GM21619 (cell line): ENCODE results near the gene RPH3AL.
"Not testable (repeated sequence)": the region's sequence is repeated elsewhere in the genome, so short reads cannot be mapped to it uniquely, and the experiment has no call there.

Experiments used
- ATAC-seq: cut with Tn5 transposase; IDR thresholded peaks from one replicate; pipeline ENCODE4 v1.9.1; 2021; ENCODE audit not compliant: unreplicated experiment

RPH3AL gene

DNA sequence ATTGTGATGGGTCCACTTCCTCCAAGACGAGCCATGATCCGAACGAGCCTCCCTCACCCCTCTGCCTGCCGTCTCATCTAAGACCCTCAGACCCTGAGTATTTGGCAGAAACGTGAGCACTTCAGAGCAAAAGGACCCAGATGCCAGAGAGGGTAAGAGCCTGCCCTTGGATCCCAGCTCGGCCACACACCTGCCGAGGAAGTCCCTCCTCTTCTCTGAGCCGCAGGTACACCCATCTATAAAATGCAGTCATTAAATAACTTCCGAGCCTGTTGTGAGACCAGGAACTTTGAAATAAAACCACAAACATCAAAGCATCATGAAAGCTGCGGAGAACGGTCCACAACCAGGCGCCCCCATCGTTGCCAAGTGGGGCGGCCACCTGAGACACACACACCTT is 106.4 kb downstream of the RPH3AL start:
- ATAC-seq = no peak

DNA sequence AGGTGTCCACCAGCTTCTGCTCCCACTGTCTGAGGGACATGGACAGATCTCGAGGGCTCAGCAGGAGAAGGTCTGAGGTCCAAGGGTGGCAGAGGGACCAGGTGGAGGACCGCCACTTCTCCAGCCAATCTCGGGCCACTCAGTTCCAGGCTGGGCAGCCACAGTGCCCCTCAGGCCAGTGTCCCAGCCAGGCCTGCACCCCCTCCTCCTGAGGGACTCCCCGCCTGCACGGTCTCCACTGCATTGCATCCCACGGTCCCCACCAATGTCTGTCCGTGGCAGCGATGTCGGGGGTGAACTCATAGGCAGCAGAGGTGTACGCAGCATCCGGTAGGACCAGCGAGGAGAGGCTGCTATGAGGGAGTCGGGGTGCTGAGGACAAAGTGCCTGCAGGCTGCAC is 107.0 kb downstream of the RPH3AL start:
- ATAC-seq = no peak

DNA sequence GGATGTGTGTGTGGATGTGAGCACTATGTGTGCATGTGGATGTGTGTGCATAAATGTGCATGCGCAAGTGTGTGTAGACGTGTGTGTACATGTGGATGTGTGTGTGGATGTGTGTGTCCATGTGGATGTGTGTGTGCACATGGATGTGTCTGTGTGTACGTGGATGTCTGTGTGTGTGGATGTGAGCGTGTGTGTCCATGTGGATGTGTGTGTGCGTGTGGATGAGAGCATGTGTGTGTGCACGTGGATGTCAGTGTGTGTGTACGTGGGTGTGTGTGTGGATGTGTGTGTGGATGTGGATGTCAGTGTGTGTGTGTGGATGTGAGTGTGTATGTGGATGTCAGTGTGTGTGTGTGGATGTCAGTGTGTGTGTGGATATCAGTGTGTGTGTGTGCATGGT is 107.6 kb downstream of the RPH3AL start:
- no peak for ATAC-seq

DNA sequence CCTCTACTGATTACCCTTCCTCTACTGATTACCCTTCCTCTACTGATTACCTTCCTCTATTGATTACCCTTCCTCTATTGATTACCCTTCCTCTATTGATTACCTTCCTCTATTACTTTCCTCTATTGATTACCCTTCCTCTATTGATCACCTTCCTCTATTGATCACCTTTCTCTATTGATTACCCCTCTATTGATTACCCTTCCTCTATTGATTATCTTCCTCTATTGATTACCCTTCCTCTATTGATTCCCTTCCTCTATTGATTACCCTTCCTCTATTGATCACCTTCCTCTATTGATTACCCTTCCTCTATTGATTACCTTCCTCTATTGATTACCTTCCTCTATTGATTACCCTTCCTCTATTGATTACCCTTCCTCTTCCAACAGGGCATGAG is 108.7 kb downstream of the RPH3AL start:
- ATAC-seq = not testable (repeated sequence)

DNA sequence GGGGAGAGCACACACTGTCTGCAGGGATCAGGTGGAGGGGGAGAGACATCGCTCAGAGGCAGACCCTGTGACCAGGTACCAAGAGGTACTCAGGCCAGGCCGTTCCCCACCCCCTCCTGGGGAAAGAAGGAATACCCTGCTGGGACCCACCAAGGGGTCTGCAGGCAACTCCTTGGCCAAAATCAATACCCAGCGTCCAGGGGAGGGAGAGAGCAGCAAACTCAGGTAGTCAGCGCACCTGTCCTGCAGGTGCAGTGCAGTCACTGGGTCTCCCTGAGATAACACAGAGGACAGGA is 113.7 kb downstream of the RPH3AL start:
- ATAC-seq = no peak

DNA sequence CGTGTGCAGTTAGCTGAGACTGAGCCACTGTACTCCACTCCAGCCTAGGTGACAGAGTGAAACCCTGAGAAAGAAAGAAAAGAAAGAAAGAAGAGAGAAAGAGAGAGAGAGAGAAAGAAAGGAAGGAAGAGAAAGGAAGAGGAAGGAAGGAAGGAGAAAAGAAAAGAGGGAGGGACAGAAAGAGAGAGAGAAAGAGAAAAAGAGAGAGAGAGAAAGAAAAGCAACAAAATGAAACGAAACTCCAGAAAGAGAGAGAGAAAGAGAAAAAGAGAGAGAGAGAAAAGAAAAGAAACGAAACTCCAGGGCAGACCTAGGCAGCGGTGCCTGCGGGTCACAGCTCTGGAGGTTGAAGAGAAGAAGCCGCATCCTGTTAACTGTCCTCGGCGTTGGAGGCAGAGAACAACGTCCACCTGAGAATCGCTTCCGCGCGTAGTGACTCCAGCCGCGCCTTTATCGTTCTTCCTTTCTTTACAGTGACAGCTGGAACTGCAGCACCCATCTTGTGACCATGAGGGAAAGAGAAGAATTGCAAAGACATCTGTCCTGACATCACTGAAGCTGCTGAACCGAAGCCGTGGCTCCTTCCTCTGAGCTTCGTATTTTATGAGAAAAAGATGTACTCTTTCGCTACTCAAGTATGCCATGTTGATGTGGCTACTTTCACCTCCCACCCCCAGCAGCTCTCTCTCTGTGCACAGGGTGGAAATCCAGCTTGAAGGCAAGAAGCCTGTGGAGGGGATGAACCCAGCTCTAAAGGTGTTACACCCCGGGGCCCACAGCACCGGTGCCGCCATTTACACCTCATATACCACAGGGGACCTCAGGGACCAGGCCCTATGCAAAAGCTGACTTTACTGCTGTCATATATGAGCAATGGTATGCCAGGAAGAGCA is 114.3 kb downstream of the RPH3AL start:
- ATAC-seq = no peak

DNA sequence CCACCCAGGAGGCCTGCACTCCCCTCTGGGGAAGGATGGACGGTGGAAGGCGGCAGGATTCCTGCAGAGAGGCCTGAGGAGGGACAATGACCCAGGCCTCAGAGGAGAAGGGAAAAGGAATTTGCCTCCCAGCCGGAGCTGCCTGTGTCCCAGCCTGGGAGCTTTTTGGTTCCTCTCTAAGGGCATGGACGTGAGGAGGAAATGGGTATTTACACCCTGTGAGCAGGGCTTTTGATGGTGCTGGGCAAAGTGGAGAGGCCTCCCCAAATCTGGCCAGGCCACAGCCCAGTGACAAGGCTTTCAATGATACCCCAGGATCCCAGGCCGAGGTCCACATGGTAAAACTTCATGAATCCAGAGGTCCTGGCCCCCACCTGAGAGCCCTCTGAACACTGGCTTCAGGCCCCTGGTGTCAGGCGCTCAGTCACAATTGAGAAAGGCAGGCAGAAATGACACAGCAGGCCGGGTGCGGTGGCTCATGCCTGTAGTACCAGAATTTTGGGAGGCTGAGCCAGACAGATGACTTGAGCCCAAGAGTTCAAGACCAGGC is 115.1 kb downstream of the RPH3AL start:
- ATAC-seq = no peak

DNA sequence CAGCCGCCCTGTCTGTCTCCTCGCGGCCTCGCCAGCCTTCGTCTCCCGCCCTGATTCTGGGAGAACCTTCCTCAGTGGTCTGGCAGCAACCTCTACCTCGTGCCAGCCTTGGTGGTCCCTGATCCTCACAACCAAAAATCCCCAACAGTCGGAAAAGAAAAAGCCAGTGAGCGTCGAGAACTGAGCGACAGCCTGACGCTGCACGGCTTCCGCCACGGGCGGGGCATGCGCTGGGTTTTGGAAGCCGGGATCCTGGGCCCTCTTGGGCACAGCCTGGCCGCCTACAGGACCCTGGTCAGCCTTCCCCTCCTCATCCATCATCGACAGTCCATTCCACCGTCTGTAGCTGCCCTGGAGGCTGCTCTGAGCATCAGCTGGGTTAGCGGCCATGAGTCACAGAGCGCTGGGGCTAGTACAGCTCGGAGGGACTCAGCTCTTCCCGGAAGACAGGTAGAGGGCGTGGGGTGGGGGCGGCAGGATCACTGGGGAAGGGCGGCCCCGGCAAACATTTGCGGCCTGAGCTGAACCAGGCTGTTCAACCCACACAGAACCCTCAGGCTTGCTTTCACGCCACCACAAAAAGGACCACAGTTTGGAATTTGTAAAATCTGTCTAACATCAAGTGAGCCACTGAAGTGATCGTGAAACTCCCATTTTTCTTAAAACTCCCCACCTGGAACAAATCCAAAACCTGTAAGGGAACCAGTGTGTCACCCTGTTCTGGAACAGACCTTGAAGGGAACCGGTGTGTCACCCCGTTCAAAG is 115.8 kb downstream of the RPH3AL start:
- no peak for ATAC-seq

DNA sequence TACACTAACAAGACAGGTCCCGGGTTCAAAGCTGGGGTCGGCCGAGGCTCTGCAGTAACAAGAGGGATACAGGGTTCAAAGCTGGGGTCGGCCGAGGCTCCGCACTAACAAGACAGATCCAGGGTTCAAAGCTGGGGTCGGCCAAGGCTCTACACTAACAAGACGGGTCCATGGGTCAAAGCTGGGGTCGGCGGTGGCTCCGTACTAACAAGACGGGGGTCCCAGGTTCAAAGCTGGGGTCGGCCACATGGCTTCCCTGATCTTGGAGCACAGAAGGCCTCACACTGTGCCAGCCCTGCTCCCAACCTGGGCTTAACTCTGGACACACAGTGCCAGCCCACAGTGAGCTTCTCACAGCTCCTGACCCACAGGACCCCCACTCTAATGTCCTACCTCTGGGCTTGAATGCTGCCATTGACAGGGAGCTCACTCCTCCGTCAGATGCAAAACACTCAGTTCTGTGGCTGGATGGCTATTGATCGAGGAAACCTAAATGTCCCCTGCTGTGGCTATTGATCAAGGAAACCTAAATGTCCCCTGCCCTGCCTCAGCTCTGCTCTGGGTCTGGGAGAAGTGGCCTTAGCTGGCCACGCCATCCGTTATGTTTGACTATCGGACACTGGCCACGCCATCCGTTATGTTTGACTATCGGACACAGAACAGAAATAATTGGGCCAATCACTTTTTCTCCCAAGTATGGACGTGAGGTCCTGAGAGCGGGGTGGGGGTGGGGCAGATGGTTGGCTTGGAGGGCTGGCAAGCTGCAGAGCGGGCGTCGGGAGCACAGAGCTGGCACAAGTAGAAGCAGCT is 116.6 kb downstream of the RPH3AL start:
- no peak for ATAC-seq

DNA sequence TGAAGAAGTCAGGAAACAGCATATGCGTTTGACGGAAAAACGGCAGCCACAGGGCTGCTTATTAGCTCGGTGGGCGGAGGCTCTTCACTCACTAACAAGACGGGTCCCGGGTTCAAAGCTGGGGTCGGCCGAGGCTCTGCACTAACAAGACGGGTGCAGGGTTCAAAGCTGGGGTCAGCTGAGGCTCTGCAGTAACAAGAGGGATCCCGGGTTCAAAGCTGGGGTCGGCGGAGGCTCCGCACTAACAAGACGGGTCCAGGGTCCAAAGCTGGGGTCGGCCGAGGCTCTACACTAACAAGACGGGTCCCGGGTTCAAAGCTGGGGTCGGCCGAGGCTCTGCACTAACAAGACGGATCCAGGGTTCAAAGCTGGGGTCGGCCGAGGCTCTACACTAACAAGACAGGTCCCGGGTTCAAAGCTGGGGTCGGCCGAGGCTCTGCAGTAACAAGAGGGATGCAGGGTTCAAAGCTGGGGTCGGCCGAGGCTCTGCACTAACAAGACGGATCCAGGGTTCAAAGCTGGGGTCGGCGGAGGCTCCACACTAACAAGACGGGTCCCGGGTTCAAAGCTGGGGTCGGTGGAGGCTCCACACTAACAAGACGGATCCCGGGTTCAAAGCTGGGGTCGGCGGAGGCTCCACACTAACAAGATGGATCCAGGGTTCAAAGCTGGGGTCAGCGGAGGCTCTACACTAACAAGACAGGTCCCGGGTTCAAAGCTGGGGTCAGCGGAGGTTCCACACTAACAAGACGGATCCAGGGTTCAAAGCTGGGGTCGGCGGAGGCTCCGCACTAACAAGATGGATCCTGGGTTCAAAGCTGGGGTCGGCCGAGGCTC is 117.4 kb downstream of the RPH3AL start:
- not testable (repeated sequence) for ATAC-seq

DNA sequence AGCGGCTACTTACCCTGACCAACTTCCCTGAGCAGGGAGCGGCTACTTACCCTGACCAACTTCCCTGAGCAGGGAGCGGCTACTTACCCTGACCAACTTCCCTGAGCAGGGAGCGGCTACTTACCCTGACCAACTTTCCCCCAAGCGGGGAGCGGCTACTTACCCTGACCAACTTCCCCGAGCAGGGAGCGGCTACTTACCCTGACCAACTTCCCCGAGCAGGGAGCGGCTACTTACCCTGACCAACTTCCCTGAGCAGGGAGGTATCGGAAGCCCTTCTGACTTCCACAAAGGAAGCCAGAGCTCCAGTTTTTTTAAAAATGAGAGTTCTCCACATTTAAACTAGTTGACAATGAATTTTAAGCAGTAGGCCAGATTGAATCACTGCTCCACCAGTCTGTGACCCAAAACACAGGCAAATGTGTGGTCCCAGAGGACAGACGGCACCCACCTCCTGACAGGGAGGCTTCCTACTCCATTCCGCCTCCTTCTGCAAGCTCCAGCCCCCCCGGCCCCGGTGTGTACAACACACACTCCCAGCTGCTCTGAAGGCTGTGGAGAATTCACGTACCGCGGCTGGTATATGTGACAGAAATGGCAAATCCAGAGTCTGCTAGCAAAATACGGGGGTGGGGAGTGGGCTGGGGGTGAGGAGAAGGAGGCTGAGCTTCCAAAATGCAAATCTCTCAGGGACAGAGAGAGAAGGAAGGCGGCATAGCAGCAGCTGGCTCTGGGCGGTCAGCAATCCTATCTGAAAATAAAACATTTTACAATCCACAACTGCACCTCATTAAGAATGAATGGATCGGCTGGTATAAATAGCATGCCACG is 118.2 kb downstream of the RPH3AL start:
- not testable (repeated sequence) for ATAC-seq

DNA sequence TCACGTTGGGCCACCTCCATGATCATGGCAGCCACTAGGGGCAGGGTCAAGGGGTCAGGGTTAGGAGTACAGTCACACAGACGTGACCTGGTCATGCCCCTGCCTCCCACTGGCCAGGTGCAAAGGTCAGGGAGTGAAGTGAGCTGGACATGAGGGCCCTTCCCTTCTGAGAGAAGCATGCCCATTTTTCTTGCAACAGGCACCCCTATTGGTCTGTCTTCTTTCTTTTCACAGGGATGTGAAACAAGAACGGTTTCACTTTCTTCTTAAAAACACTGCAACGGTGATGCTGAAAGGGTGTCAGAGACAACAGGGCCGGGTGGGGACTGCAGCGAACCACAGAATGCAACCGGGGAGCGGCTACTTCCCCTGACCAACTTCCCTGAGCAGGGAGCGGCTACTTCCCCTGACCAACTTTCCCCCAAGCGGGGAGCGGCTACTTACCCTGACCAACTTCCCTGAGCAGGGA is 119.1 kb downstream of the RPH3AL start:
- no peak for ATAC-seq

DNA sequence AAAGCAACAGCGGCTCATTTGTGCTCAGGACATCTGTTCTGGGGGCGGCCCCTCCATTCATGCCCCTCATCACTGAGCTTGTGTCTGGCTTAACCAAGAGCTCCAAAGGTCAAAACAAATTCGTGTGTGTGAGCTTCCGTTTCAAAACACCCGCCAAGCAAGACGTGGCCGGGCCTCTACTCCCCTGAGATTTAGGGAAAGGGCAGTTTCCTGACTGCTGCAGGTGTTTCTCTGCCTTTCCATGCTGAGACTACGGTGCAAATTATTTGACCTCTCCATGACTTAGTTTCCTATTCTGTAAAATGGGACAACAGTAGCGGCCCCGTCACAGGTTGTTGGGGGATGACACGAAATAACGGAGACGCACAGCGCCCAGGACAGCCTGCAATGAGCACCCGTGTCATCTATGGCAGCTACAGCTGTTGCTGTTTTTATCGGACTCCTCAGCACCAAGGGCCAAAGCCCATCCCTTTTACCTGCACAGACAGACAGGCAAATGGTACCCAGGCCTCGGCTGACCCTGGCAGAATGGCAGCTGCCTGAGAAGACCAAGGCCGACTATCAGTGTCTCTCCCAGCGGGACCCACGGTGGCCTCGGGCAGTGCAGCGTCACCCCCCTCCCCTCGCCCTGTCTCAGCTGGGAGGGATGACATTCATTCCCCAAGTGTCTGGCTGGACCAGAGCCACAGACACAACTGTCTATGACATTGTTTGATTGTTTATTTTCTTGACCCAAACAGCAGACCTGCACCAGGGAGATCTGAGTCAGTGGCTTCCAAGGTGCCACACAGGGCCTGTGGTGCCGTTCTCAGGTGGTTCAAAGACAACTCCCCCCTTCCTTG is 120.4 kb downstream of the RPH3AL start:
- ATAC-seq = no peak

DNA sequence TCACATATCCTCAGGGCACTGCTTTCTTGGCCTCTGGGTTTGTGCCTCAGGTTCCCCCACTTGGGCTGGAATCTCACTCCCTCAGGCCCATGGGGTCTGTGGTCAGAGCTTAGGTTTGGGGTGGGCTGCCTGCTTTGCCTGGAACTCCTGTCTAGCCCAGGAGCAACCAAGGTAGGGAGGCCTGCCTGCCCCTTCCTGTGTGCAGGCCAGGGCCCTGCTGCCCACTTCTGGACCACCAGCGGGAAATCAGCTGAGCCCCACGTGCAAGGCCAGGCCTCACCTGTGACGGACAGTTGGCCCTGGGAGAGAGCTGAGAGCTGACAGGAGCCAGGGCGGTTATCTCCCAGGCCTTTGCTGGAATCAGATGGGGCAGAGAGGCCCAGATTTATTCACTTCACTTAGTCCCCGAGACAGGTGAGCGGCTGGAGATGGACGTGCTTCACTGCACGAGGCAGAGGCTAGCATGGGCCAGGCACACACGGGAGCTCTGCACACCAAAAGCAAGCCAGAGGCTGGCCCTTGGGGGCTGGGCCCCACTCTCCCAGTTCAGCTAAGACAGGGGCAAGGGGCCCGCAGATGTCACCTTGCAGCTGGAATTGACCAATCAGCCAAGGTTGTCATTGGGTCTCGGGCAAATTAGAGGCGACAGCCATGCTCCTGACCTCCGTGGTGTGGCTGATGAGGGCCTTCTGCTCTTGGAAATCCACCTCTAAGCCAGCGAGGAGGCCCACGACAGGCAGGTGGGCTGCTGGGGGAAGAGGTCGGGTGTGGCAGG is 121.2 kb downstream of the RPH3AL start:
- ATAC-seq = no peak

DNA sequence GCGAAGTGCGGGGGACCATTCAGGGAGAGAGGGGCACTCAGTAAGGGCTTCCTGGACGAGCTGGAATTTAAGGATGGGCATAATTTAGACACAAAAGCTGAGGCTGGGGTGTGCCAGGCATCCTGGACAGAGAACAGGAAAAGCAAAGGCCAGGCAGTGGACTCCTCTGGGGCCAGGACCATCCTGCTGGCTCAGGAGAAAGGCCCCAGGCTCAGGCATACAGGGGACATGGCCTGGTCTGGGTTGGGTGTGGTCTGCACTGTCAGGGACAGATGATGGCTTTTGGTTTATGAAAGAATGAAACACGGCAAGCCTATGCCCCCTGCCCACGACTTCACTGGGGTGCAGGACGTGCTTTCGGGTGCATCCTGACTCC is 122.2 kb downstream of the RPH3AL start:
- no peak for ATAC-seq

DNA sequence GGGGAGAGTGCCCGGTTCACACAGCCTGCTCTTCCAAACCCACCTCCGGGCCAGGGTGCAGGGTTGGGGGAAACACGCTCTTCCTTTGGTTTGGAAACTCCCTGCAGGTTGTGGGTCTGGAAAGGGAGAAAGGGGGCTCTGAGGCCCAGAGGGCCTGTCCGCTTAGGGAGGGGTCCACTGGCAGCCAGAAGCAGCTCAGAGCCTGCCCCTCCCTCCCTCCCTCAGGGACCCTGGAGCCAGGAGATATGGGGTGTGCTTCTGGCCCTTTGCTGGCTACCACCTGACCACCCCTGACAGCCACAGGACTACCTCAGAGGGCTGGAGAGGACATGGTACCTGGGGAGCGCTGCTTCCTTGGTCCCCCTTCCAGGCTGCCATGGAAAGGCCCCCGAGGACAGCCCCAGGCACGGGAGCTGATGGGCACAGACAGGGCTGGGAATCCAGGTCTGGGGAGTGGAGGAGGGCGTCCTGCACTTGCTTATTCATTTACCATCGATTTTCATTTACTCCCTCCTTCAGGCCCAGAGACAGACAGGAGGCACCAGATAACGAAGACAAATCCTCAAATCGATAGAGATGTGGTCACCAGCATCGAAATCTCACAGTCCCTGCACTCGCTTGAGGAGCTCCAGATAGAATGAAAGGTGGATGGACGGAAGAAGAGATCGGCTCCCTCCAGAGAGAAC is 122.8 kb downstream of the RPH3AL start:
- no peak for ATAC-seq
